Stomach smooth muscle (tissue), 2 donors: ENCODE data around the gene ITGB1BP2.
"Not testable (repeated sequence)": the region's sequence is repeated elsewhere in the genome, so short reads cannot be mapped to it uniquely, and the experiment has no call there.

Experiments used
- H3K27ac ChIP-seq: one replicate; pipeline ENCODE4 v1.7.0; 2013; ENCODE audit warnings: mild to moderate bottlenecking, low read length, inconsistent platforms
- H3K27me3 ChIP-seq, 2 donors: one replicate each; pipeline ENCODE4 v1.7.0; 2013; ENCODE audit warnings: low read length in 2 of 2; ENCODE audit not compliant: insufficient read depth in 2 of 2, control insufficient read depth in 1 of 2
- H3K36me3 ChIP-seq, 2 donors: one replicate each; pipeline ENCODE4 v1.7.0; 2013; ENCODE audit warnings: low read length in 2 of 2; ENCODE audit not compliant: control insufficient read depth in 2 of 2, insufficient read depth in 2 of 2
- H3K4me1 ChIP-seq: one replicate; pipeline ENCODE4 v1.7.0; 2013; ENCODE audit warnings: low read length; ENCODE audit not compliant: control insufficient read depth, insufficient read depth
- H3K4me3 ChIP-seq, 2 donors: one replicate each; pipeline ENCODE4 v1.7.0; 2013; ENCODE audit warnings: low read length in 2 of 2
- H3K9ac ChIP-seq, 2 donors: one replicate each; pipeline ENCODE4 v1.7.0; 2013; ENCODE audit warnings: low read length in 2 of 2, mild to moderate bottlenecking in 1 of 2
- H3K9me3 ChIP-seq, 2 donors: one replicate each; pipeline ENCODE4 v1.7.0; 2013; ENCODE audit warnings: low read length in 2 of 2; ENCODE audit not compliant: control insufficient read depth in 2 of 2
- donor health status: healthy.
- donor health status: Pancreatic carcinoma.

The ITGB1BP2 gene

GRCh38 chrX:71282514-71283402 lies 18.8 kb upstream of the ITGB1BP2 start:
- H3K27me3 ChIP-seq = no peaks in the 10 kb centered on the region
- no peaks in the 10 kb centered on the region for H3K36me3 ChIP-seq
- no peaks in the 10 kb centered on the region for H3K4me1 ChIP-seq
- H3K9ac ChIP-seq = peak overlapping the region; percentile 74 to 78
- peak overlapping the region; percentile 52 to 70 for H3K4me3 ChIP-seq
- H3K9me3 ChIP-seq = no peaks in the 10 kb centered on the region
- peak overlapping the region; percentile 88 for H3K27ac ChIP-seq

- no peaks in the 10 kb centered on the region for H3K9me3 ChIP-seq
- no peaks in the 10 kb centered on the region for H3K27me3 ChIP-seq
- H3K36me3 ChIP-seq = no peaks in the 10 kb centered on the region
- peak within 1 kb of the TSS; percentile 82 to 84 for H3K4me3 ChIP-seq
- no peaks in the 10 kb centered on the region for H3K4me1 ChIP-seq
- peak within 1 kb of the TSS; percentile 93 for H3K9ac ChIP-seq
- H3K27ac ChIP-seq = peak within 1 kb of the TSS; percentile 88
Observed at GRCh38 chrX:71283403-71284143, 18.0 kb upstream of the ITGB1BP2 start, which contains the start of gene NONO. NONO (plus strand) TSS chrX:71283635; CDS start chrX:71290638, 7,003 bp downstream.

- H3K9me3 ChIP-seq = no peaks in the 10 kb centered on the region
- H3K36me3 ChIP-seq = peaks cover 0 to 3% of the 10 kb centered on the region in 2 donors
- no peak overlapping the region for H3K4me3 ChIP-seq
- no peaks in the 10 kb centered on the region for H3K27me3 ChIP-seq
- peak overlapping the region in 1 of 2 donors; percentile 1 for H3K9ac ChIP-seq
- H3K4me1 ChIP-seq = no peaks in the 10 kb centered on the region
- H3K27ac ChIP-seq = no peak overlapping the region
Observed at GRCh38 chrX:71285929-71286328, 15.6 kb upstream of the ITGB1BP2 start.

GRCh38 chrX:71291381-71291780 lies 10.2 kb upstream of the ITGB1BP2 start:
- H3K4me3 ChIP-seq = no peak overlapping the region
- no peaks in the 10 kb centered on the region for H3K9me3 ChIP-seq
- H3K27me3 ChIP-seq = no peaks in the 10 kb centered on the region
- H3K9ac ChIP-seq = no peak overlapping the region
- peaks cover 12 to 18% of the 10 kb centered on the region in 2 donors for H3K36me3 ChIP-seq
- H3K27ac ChIP-seq = no peak overlapping the region
- H3K4me1 ChIP-seq = no peaks in the 10 kb centered on the region

- Histone ChIP-seq H3K9me3 (no peaks in the 10 kb centered on the region), H3K4me1 (no peaks in the 10 kb centered on the region), H3K9ac (no peak overlapping the region), H3K27me3 (no peaks in the 10 kb centered on the region), H3K4me3 (no peak overlapping the region), H3K36me3 (peaks cover 21 to 32% of the 10 kb centered on the region in 2 donors), H3K27ac (no peak overlapping the region)
Observed at GRCh38 chrX:71292669-71293365, 8.7 kb upstream of the ITGB1BP2 start.

- peaks cover 5% of the 10 kb centered on the region for H3K4me1 ChIP-seq
- peaks cover 28 to 38% of the 10 kb centered on the region in 2 donors for H3K36me3 ChIP-seq
- H3K27ac ChIP-seq = no peak overlapping the region
- no peaks in the 10 kb centered on the region for H3K9me3 ChIP-seq
- no peak overlapping the region for H3K4me3 ChIP-seq
- no peaks in the 10 kb centered on the region for H3K27me3 ChIP-seq
- H3K9ac ChIP-seq = no peak overlapping the region
Observed at GRCh38 chrX:71296806-71297205, 4.7 kb upstream of the ITGB1BP2 start.

- Histone ChIP-seq H3K4me3 (no peak overlapping the region), H3K9me3 (no peaks in the 10 kb centered on the region), H3K9ac (no peak overlapping the region), H3K36me3 (peaks cover 25 to 34% of the 10 kb centered on the region in 2 donors), H3K27me3 (no peaks in the 10 kb centered on the region), H3K27ac (no peak overlapping the region), H3K4me1 (peaks cover 5% of the 10 kb centered on the region)
Observed at GRCh38 chrX:71298119-71298518, 3.4 kb upstream of the ITGB1BP2 start.

GRCh38 chrX:71300064-71300463 lies 1.5 kb upstream of the ITGB1BP2 start:
- H3K4me3 ChIP-seq, H3K9me3 ChIP-seq, H3K9ac ChIP-seq, H3K27ac ChIP-seq, H3K27me3 ChIP-seq: not testable (repeated sequence)
- Histone ChIP-seq H3K36me3 (peaks cover 24 to 28% of the 10 kb centered on the region in 2 donors), H3K4me1 (peaks cover 11% of the 10 kb centered on the region)

GRCh38 chrX:71300495-71300894 lies 1.1 kb upstream of the ITGB1BP2 start:
- Histone ChIP-seq H3K36me3 (peaks cover 24 to 32% of the 10 kb centered on the region in 2 donors), H3K4me1 (peaks cover 11% of the 10 kb centered on the region)
- not testable (repeated sequence) for H3K9me3 ChIP-seq, H3K27me3 ChIP-seq, H3K9ac ChIP-seq, H3K4me3 ChIP-seq, H3K27ac ChIP-seq

GRCh38 chrX:71302461-71303213 lies 1.1 kb downstream of the ITGB1BP2 start:
- H3K4me3 ChIP-seq = peak overlapping the region; percentile 54 to 69

More at GRCh38 chrX:71302461-71303213, 1.1 kb downstream of the ITGB1BP2 start:
- Histone ChIP-seq H3K9ac (peak overlapping the region; percentile 42 to 61), H3K27me3 (no peaks in the 10 kb centered on the region), H3K9me3 (no peaks in the 10 kb centered on the region), H3K4me1 (peaks cover 11% of the 10 kb centered on the region), H3K36me3 (peaks cover 15 to 21% of the 10 kb centered on the region in 2 donors), H3K27ac (peak overlapping the region; percentile 58)
